ENCODE results near the gene ZNF385B.

Gene ZNF385B

DNA sequence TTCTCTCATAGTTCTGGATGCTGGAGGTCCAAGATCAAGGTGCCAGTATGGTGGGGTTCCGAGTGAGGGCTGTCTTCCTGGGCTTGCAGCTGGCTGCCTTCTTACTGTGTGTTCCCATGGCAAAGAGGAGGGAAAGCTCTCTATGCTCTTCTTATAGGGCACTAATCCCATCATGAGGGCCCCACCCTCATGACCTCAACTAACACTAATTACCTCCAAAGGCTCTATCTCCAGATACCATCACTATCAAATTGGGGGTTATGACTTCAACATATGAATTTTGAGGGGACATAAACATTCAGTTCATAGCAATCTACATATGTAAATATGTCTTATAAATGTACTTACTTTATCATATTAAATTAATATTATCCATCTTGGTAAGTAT is 322.3 kb downstream of the ZNF385B start:
- no peak for DNase-seq

DNA sequence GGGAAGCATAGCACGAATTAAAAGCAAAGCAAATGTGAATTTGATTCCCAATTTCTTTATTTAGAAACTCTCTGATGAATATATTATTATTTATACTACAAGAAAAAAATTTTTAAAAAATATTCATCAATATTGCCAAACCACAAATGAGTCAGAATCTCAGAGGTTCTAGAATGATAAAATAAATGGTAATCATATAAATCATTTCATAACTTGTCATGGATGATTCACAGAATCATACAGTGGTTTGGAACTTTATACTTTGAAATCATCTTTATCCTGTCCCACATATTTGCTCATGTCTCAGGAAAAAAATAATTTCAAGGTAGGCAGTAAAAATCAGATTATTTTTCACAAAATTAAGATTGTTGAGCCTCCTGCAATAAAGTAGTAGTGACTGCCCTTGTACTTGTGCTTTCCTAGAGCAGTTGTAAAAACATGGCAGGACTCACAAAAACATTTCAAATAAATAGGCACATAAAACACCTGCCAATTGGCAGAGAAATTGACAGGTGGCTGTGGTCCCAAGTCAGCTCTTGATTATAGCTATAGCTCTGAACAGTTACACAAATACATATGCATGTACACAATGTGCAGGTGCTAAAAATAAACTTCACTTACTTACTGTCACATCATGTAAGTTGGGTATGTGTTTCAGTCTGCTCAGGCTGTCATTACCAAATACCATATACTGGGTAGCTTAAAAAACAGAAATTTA is 322.8 kb downstream of the ZNF385B start:
- no peak for DNase-seq

DNA sequence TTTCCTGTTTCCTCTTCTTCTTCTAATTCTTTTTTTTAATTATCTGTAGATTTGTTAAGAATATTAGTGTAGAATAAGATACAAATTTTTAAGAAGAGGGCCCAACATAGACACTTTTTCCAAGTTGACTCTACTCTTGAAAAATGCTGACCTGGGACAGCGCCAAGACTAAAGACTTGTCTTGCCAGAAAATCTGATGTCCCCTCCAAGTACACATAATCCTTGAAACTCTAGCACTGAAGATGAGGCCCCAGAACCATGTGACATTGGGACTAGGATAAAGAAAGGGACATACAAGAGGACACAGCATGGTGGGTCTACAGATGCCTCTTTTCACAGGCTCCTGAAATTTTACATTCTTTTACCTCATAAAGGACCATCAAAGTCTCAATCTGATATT is 325.2 kb downstream of the ZNF385B start:
- no peak for DNase-seq

DNA sequence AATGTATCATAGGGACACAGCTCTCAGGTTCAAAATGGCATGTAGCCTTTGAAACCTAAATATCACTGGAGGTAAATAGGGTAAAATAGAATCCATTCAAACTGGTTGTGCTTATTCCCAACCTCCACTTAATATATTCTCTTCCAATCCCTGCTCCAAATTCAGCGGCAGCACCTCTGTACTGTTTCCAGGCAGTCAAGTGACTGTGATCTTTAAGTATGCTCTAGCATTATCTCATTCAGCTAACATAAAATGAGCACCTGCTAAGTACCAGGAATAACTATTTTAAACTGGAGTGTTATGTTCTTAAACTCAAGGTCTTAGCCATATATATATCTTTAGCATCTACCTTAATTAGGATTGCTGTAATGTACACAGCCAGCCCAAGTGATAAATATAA is 327.5 kb downstream of the ZNF385B start:
- DNase-seq: no peak

DNA sequence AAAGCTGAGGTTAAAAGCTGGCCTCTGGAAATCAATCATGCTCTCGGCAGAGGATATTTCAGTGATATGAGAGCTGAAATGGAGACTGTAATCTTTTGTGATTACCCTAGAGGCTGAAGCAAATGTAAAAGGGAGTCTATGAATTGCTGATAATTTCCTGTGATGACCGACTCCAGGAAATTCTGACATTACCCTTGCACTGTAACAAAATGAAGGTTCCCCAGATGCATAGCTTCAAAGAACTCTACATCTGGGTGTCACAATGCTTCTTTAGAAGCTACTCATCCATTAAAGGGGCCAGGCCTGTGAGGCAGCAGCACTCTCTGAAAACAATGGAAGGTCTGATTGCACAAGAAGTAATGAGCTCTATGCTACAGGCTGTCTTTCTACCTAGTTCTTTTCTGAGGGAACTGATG is 328.5 kb downstream of the ZNF385B start:
- DNase-seq: no peak

DNA sequence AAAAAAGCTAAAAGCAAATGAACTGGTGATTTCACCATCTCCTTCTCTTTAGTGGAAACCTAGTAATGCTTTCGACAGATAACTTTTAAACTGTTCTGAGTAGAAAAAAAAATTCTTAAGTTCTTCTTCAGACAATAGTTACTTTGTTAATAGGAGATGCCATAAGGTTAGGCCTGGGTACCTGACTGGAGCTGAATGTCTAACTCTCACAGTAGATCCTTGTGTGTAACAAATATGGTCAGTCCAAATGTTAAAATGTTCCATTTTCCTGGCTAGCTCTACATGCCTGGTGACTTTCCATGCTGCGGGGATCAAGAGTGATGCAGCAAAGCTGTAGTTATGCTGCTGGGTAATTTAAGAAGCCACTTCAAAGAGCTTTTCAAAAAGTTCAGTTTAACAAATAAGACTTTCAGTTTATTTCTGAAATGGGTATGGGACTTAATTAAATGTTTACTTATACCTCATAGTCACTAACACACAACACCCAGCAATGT is 332.8 kb downstream of the ZNF385B start:
- no peak for DNase-seq

DNA sequence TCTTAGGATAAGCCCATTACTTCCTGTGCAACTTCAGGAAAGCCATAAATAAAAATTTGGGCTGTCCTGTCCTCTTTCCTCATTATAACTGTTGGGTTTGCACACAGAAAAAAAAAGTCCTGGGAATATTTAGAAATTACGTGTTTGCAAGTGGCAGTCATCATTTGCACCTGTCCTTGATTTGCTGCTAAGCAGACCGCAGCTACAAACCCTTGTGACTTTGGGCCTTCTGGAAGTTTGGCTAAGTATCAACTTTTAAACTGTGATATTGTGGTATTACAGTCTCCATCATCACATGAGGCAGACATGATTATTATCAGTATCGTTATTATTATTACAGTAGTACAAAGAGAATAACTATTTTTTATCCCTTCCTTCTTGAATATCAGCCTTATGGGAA is 336.1 kb downstream of the ZNF385B start:
- no peak for DNase-seq

DNA sequence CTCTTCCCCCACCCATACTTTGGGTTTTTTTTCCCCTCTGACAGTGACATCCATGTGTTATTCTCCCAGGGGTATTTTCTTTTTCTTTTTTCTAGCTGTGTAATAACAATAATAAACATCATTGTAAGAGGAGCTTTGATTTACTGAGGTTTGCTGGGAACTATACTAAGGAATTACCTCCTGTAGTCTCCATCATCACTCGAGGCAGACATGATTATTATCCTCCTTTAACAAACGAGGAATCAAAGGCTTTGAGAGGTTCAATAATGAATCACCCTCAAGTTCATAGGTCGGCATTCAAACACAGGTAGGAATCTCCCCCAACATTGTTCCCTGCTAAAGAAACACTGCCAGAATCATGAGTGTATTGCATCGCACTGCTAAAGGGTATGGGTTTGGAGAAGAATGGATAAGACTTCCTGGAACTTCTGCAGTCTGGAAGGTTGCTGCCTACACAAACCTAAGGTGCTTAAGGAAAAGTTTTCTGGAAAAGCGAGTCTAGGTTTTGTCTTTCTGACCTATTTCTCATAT is 336.5 kb downstream of the ZNF385B start:
- DNase-seq: no peak

DNA sequence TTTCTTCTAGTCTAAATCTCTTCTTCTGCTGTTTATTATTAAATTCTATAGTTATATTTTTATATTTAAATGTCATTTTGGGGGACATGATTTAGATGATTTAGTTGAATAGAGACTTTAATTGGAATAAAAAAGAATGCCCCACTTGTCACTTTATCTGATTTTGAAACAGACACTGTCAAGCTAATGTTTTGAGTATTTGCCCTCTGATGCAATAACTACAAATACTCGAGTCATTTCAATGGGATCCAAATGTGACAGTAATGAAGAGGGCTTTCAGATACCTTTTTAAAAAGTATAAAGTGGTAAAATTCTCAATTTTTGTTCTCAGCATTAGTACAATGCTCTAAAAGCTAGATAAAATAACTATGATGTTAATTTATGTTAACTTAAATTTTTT is 339.5 kb downstream of the ZNF385B start:
- no peak for DNase-seq

DNA sequence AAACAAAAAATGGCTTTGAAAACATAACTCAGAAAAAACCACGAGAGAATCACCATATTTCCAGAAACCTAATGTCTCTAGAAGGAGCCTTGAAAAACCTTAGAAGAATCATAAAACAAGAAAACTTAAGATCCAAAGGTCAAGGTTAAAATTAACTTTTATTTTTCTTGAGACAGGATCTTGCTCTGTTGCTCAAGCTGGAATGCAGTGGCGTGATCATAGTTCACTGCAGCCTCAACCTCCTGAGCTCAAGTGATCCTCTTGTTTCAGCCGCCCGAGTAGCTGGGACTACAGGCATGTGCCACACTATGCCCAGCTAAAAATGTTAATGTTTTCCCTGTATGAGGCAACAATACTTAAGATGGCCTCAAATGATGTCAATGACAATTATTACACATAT is 342.6 kb downstream of the ZNF385B start:
- no peak for DNase-seq

DNA sequence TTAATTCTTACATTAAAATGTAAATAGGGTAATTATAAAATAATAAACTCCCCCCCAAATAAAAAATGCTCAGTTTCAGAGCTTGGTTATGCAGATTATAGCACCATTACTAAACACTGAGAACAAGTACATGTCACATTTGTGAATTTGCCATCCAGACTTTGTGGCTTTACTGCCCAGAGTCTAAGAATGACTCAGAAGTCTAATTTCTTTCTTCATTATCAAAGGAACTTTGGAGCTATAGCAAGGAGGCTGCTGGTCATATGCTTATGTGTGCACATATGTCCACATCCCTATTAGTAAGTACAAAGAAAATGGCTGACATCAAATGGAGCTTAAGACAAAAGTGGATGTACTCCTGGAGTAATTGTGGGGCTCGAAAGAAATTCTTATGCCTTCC is 348.2 kb downstream of the ZNF385B start:
- no peak for DNase-seq

DNA sequence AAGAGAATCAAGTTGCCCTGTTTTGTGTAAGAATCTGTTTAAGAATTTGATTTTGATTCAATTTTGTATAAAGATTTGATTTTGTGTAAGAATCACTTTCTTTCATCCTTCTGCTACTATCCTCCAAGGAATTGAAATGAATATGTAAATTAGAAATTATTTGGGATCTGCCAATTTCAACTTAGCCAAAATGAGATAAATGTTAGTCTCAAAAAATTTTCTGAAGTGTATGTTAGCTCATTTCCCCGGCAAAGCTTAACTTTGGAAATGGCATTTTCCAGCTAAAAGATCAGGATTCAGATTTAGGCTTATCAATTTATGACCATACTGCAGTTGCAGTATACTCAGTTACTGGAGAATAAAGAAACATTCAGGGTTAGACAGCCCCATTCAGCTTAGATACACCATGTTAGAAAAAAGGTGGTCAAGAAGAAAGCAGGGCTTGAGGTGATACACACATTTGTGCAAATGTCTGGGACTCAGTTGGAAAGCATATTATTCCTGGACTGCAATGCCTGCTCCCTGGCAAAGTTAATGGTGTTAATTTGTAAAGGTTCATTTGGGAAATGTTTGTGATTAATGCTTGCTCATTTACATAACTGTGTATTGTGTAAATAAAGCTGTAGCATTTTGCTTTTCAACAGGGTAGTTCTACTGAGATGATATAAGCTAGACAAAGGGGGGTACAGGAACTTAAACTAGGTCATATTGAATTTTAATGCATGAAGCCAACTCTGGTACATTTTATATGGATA is 349.0 kb downstream of the ZNF385B start:
- no peak for DNase-seq

DNA sequence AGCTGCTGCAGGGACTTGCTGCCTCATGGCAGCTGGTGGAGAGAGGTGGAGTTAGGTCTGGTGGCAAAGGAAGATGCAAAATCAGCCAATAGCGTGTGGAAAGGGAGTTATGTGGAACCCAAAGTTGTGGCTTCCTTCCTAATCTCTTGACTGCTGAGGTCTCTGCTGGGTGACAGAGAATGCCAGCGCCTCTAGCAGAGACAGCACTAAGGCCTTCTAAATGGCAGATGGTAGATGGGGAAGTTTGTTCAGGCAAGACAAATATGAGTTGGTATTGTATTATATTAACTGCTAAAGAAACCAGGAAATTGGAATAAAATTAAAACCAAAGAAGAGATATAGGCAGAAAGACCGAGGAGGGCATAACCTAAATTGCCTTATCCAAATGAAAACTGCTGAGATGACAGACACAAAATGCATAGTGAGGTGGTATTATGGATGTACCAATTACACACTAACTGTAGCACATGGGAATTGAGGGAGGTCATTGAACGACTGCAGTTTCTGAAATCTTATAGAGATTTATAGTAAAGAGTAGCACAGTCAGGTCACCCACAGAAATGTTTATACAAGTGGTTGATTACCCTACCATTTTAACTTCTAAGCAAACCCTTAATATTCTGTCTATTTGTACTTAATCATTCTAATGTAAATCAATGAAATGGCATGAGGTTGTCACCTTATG is 350.2 kb downstream of the ZNF385B start:
- no peak for DNase-seq

DNA sequence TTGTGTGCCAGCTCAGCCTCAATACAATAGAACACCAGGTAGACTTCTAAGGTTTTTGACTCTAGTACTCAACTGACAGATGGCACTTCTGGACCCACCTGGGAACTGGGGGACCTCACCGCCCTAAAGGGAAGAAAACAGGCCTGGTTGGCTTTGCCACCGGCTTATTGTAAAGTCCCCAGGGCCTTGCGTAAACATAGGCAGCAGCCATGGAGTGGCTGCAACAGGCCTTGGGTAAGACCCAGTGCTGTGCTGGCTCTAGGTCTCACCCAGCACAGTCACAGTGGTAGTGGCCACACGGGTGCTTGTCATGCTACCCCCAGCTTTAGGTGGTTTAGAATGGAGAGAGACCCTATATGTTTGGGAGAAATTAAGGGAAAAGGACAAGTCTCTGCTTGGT is 366.1 kb downstream of the ZNF385B start:
- no peak for DNase-seq

DNA sequence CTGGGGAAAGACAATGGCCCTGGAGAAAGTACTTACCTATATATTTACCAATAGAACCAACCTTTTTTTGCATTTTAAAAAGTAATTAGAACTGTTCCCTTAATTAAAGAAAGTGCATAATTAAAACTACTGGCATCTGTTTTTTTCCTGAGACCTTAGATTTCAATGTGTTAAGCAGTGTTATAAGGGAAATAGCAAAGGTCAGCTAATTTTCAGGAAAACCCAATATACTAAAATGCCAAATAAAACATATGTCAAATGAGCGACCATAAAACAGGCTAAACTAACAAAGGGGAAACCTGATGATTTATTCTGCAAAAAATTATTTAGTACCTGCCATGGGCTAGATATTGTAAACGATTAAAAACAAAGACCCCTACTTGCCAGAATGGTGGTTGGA is 372.8 kb downstream of the ZNF385B start:
- no peak for DNase-seq

DNA sequence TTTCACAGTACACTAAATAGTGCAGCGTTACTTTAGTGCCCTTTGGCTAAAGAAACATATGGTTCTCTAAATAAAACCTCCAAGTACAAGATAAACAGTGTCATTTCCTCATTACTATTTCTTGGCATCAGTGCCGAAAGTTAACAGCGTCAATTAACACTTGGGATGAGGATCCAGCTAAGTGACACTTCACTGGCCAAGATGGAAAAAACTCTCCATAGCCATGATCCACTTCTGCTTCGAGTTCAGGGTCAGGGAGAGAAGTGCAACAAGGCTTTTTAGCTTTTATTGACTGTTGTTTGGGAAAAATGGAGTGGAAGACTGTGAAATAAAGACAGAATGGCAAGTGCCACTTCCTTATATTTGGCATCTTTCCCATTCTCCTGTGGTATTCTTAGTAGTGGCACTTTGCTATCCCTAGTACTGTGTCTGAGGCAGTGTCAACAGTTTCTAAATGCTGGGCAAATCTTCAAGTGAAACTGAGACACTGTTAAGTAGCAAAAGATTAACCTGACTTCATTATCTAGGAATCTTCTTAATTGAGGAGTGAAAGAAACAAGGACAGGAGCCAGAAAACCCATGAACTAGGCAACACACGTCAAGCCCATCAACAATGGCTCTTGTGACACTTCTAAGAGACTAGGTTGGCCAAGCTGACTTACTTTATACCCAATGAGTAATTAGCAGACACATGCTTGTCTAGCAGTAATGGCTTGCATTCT is 374.2 kb downstream of the ZNF385B start:
- DNase-seq: no peak

DNA sequence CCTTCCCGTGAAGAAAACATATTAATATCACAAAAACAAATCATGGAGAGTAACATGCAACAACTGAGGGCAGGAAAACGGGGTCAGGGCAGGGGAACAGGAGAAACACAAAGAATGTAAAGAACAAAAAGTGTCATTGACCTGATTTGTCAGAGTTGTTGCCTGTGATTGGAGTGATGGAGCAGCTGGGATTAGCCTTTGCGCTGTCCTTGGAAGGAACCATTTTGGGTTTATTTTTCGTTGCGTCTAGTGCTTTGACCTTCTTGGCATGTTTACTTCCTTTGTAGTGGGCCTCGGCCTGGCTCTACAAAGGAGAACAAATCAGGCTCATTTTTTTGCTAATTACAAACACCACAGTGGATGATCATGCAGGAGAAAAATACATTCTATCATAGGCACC is 378.3 kb downstream of the ZNF385B start:
- DNase-seq: no peak

DNA sequence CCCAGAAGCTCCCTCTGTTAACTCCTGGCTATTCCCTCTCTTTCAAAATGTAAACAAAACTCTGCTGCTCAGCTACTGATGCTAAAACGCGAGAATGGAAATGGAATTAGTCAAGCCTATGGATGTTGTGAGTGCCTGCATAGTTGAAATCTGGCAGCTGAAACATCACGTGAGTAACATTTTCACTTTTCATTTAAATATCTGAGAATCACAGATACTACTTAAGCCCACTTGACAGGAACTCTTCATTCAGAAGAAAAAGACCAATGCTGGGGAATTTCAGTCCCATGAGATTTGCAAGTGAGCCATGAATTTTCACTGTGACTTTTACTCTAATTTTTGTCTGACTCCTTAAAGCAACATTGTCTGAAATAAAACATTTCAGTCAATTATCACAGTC is 381.5 kb downstream of the ZNF385B start:
- DNase-seq: no peak

DNA sequence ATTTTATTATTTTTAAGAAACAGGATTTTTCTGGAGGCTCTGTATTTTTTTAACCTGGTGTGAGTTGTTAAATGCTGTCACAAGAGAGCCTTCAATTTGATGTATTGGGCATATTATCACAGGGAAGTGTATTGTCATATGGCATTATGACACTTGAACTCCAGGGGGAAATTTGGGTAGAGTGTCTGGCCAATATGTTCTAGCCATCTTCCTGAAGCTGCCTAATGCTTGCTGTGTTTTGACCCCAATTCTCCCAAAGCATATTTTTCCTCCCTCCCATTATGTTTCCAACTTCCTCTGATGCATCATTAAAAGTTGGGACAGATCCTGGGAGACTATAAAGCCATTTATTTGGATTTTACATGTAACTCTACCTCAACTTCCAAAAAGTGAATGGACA is 382.6 kb downstream of the ZNF385B start:
- no peak for DNase-seq

DNA sequence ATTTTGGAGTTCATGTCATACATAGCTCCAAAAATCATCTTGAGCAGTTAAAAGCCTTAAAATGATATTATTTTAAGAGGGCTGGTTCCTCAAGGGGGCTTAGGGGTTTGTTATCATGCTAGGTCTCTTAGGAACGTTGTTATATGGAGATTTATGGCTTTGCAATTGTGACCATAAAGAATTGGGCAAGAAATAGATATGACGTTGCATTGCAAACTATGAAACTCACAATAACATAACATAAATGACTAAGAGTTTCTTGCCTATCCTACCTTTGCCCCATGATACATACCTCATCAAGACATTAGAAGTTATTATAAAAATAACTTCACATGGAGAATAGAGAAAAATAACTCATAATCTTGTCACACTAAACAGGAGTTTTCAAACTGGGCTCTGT is 390.4 kb downstream of the ZNF385B start:
- no peak for DNase-seq

DNA sequence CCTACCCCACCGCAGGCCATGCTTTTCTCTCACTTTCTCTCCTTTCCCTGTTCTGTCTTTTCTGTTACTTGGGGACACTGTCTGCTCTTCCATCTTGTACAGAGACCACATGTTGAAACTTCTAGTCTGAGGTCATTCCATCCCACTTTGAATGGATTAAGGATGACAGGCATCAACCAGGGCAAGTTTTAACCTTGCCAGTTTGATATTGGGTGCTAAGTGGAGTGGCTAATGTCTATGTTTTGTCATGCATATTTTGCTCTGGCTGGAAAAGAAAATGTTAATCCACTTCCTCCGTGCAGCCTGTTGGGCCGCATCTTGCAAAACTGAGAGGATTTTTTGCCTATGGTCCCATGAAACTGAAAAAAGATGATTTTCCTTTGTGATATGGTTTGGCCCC is 391.3 kb downstream of the ZNF385B start:
- no peak for DNase-seq

DNA sequence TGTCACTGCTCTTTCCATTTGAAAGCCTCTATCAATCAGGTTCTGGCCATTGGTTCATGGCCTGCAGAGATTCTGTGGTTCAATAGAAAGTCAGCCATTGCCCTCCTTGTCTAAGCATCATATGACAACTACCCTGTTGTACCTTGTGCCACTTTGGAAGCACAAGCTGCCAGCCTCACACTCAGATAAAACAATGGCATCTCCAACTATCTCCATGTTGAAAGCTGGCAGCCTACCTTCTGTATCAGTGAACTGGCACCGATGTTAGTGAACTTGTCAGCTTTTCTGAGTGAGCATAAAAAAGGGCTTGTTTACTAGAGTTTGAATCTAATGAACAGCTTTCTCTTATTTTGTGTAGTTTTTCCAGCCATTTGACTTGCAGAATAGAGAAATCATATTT is 393.5 kb downstream of the ZNF385B start:
- no peak for DNase-seq

DNA sequence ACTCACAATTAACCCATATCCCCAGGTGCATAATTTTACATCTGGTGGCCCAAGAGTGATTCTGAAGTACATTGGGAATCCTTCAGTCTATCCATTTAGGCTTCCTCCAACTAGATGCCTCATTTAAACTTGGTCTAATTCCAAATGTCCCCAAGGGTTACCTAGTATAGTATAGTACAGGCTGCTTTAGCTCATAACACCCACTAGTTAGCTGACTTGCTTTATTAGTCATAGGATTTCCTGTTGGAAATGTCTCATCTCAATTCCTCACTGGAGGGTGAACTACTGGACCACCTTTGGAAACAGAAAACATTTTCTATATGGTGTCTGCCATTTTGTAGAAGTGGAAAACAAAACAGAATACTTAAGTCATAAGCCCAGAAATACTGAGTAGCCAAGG is 394.3 kb downstream of the ZNF385B start:
- no peak for DNase-seq

Data from left hindlimb (tissue), 1 donor.